HepG2 (cell line): ENCODE data around the gene RBSN. TPM values are rescaled to one million over a fixed set of nuclear protein-coding genes. Genes with fewer than 3 reads are reported as not detected.

Experiments used
- ATF6 ChIP-seq: sonication (generic); formaldehyde crosslinking; conservative IDR thresholded peaks from 2 replicates; pipeline ENCODE4 v1.4.0; 2020; ENCODE audit warnings: missing genetic modification reagents
- DZIP1 ChIP-seq: sonication (generic); formaldehyde crosslinking; IDR thresholded peaks from 2 replicates; pipeline ENCODE4 v1.5.0; 2020; ENCODE audit warnings: mild to moderate bottlenecking, missing genetic modification reagents
- MZF1 ChIP-seq: sonication (generic); formaldehyde crosslinking; IDR thresholded peaks from 2 replicates; pipeline ENCODE4 v1.8.1; 2023; ENCODE audit warnings: mild to moderate bottlenecking, missing genetic modification reagents, borderline replicate concordance
- NFE2 ChIP-seq: sonication (generic); formaldehyde crosslinking; IDR thresholded peaks from 2 replicates; pipeline ENCODE4 v1.4.0; 2020; ENCODE audit warnings: missing genetic modification reagents
- RFX3 ChIP-seq: IDR thresholded peaks from 2 replicates; pipeline ENCODE4 v1.6.1; 2016; ENCODE audit warnings: missing biosample characterization, missing genetic modification reagents
- TGIF2 ChIP-seq: IDR thresholded peaks from 2 replicates; pipeline ENCODE4 v1.6.1; 2016; ENCODE audit warnings: control low read depth, missing compliant biosample characterization
- ZBED4 ChIP-seq: sonication (generic); formaldehyde crosslinking; IDR thresholded peaks from 2 replicates; pipeline ENCODE4 v1.4.0; 2020; ENCODE audit warnings: missing genetic modification reagents, borderline replicate concordance
- ZBTB39 ChIP-seq: sonication (generic); formaldehyde crosslinking; IDR thresholded peaks from 2 replicates; pipeline ENCODE4 v1.5.0; 2020; ENCODE audit warnings: missing genetic modification reagents
- ZMYM3 ChIP-seq: sonication (generic); formaldehyde crosslinking; IDR thresholded peaks from 2 replicates; pipeline ENCODE4 v1.5.1; 2020; ENCODE audit warnings: mild to moderate bottlenecking, missing genetic modification reagents
- ZNF121 ChIP-seq: sonication (generic); formaldehyde crosslinking; IDR thresholded peaks from 2 replicates; pipeline ENCODE4 v1.5.0; 2020; ENCODE audit warnings: mild to moderate bottlenecking, missing genetic modification reagents
- ZNF841 ChIP-seq: sonication (generic); formaldehyde crosslinking; IDR thresholded peaks from 2 replicates; pipeline ENCODE4 v1.8.1; 2023; ENCODE audit warnings: missing genetic modification reagents, borderline replicate concordance
- polyA plus RNA-seq, 8 experiments: library from polyadenylated mRNA; depleted of rRNA in 3 of 8; stranded (reverse) in 7 of 8; unstranded in 1 of 8; fragments of >200 nt; fragmentation: Illumina TruSeq in 4 of 8; extraction: Trizol in 4 of 8; gene quantifications; 2 replicates each; pipeline versions ENCODE4 v1.2.1 to v1.2.3, GENCODE V29; 2011 to 2016; ENCODE audit warnings: low read depth in 4 of 8, missing spikeins in 1 of 8, mixed read lengths in 1 of 8; ENCODE audit not compliant: insufficient read depth in 1 of 8
- total RNA-seq, 5 experiments: library from RNA; depleted of rRNA; stranded (reverse); fragments of >200 nt; fragmentation: Illumina TruSeq; extraction: Trizol; gene quantifications; 2 replicates each; pipeline ENCODE4 v1.2.3, GENCODE V29; 2016; ENCODE audit warnings: low read depth in 1 of 5
- TF ChIP-seq, protein P1 (sequence below): sonication (generic); formaldehyde crosslinking; IDR thresholded peaks from 2 replicates; pipeline ENCODE4 v1.9.0; 2022; ENCODE audit warnings: missing genetic modification reagents, mild to moderate bottlenecking, borderline replicate concordance
- TF ChIP-seq, protein P2 (sequence below): sonication (generic); formaldehyde crosslinking; IDR thresholded peaks from 2 replicates; pipeline ENCODE4 v1.4.0; 2020; ENCODE audit warnings: missing genetic modification reagents
- TF ChIP-seq, protein P3 (sequence below): sonication (generic); formaldehyde crosslinking; IDR thresholded peaks from 2 replicates; pipeline ENCODE4 v1.5.0; 2020; ENCODE audit warnings: missing genetic modification reagents

The RBSN gene
- total and polyA plus RNA-seq, 2 of the 13 experiments (the other 11 are each of a cell fraction or from before 2014, with no cell fraction given) = 7.9 to 11.8 TPM

GRCh38 chr3:15148614-15149013 lies 49.7 kb upstream of the RBSN start (continued):
- TF ChIP-seq, protein P1, sequence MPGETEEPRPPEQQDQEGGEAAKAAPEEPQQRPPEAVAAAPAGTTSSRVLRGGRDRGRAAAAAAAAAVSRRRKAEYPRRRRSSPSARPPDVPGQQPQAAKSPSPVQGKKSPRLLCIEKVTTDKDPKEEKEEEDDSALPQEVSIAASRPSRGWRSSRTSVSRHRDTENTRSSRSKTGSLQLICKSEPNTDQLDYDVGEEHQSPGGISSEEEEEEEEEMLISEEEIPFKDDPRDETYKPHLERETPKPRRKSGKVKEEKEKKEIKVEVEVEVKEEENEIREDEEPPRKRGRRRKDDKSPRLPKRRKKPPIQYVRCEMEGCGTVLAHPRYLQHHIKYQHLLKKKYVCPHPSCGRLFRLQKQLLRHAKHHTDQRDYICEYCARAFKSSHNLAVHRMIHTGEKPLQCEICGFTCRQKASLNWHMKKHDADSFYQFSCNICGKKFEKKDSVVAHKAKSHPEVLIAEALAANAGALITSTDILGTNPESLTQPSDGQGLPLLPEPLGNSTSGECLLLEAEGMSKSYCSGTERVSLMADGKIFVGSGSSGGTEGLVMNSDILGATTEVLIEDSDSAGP (CRISPR knock-in tag) = no peak
- TF ChIP-seq ZBTB39 (CRISPR knock-in tag) (no peak), MZF1 (CRISPR knock-in tag) (no peak), NFE2 (CRISPR knock-in tag) (no peak), ZNF121 (CRISPR knock-in tag) (no peak), ZNF841 (CRISPR knock-in tag) (no peak), ZMYM3 (CRISPR knock-in tag) (0 out of 2 replicates have a peak, but pooled peaks have one; percentile 53), ZBED4 (CRISPR knock-in tag) (no peak), RFX3 (CRISPR knock-in tag) (no peak), TGIF2 (CRISPR knock-in tag) (no peak), ATF6 (CRISPR knock-in tag) (no peak), DZIP1 (CRISPR knock-in tag) (no peak)
- TF ChIP-seq, protein P2, sequence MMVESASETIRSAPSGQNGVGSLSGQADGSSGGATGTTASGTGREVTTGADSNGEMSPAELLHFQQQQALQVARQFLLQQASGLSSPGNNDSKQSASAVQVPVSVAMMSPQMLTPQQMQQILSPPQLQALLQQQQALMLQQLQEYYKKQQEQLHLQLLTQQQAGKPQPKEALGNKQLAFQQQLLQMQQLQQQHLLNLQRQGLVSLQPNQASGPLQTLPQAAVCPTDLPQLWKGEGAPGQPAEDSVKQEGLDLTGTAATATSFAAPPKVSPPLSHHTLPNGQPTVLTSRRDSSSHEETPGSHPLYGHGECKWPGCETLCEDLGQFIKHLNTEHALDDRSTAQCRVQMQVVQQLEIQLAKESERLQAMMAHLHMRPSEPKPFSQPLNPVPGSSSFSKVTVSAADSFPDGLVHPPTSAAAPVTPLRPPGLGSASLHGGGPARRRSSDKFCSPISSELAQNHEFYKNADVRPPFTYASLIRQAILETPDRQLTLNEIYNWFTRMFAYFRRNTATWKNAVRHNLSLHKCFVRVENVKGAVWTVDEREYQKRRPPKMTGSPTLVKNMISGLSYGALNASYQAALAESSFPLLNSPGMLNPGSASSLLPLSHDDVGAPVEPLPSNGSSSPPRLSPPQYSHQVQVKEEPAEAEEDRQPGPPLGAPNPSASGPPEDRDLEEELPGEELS = no peak
- TF ChIP-seq, protein P3, sequence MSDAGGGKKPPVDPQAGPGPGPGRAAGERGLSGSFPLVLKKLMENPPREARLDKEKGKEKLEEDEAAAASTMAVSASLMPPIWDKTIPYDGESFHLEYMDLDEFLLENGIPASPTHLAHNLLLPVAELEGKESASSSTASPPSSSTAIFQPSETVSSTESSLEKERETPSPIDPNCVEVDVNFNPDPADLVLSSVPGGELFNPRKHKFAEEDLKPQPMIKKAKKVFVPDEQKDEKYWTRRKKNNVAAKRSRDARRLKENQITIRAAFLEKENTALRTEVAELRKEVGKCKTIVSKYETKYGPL (CRISPR knock-in tag) = no peak
